Gastrocnemius medialis (tissue), 4 donors: ENCODE results near the gene CYTH4.

Experiments used
- CTCF ChIP-seq, 5 experiments: fragments of 450-650 bp in 3 of 5; fragments of 200-600 bp in 2 of 5; sonication (generic) in 2 of 5; IDR thresholded peaks in 4 of 5; conservative IDR thresholded peaks in 1 of 5; 1 replicate in 4 of 5; 2 replicates in 1 of 5; pipeline ENCODE4 v1.5.1; 2016 to 2019; ENCODE audit warnings: antibody characterized with exemption in 5 of 5, mild to moderate bottlenecking in 3 of 5, moderate library complexity in 3 of 5
- POLR2A ChIP-seq, 2 donors: fragments of 450-650 bp; IDR thresholded peaks; one replicate each; pipeline ENCODE4 v1.6.1; 2017; ENCODE audit warnings: antibody characterized with exemption in 2 of 2, mild to moderate bottlenecking in 2 of 2, moderate library complexity in 2 of 2

GRCh38 chr22:37262346-37262745 lies 20.0 kb upstream of the CYTH4 start:
- TF ChIP-seq CTCF (IDR thresholded peaks at IDR 0.05 in 4 of 5, conservative IDR thresholded peaks at IDR 0.05 in 1 of 5) (no peak), POLR2A (IDR thresholded peaks at IDR 0.05) (no peak)
